ENCODE results near the gene MCCC1.
"Not testable (repeated sequence)": the region's sequence is repeated elsewhere in the genome, so short reads cannot be mapped to it uniquely, and the experiment has no call there.

The MCCC1 gene

GRCh38 chr3:183038757-183039156 lies 60.5 kb downstream of the MCCC1 start:
- DNase-seq = no peak

GRCh38 chr3:183038221-183038620 lies 61.1 kb downstream of the MCCC1 start:
- no peak for DNase-seq

GRCh38 chr3:183033746-183034145 lies 65.5 kb downstream of the MCCC1 start:
- no peak for DNase-seq

- no peak for DNase-seq
Observed at GRCh38 chr3:183032880-183033555, 66.3 kb downstream of the MCCC1 start.

GRCh38 chr3:183031826-183032225 lies 67.5 kb downstream of the MCCC1 start:
- no peak for DNase-seq

GRCh38 chr3:183028416-183028815 lies 70.9 kb downstream of the MCCC1 start:
- no peak for DNase-seq

GRCh38 chr3:183027276-183027675 lies 72.0 kb downstream of the MCCC1 start:
- no peak for DNase-seq

GRCh38 chr3:183022936-183023516 lies 76.3 kb downstream of the MCCC1 start:
- DNase-seq = no peak

- DNase-seq = no peak
Observed at GRCh38 chr3:183018421-183019192, 80.7 kb downstream of the MCCC1 start.

- DNase-seq = no peak
Observed at GRCh38 chr3:183015185-183015584, 84.1 kb downstream of the MCCC1 start.

GRCh38 chr3:183013856-183014255 lies 85.4 kb downstream of the MCCC1 start:
- no peak for DNase-seq

GRCh38 chr3:183013074-183013473 lies 86.2 kb downstream of the MCCC1 start:
- no peak for DNase-seq

GRCh38 chr3:183008800-183009199 lies 90.5 kb downstream of the MCCC1 start:
- no peak for DNase-seq

- no peak for DNase-seq
Observed at GRCh38 chr3:183008303-183008702, 91.0 kb downstream of the MCCC1 start.

- no peak for DNase-seq
Observed at GRCh38 chr3:183006396-183007002, 92.8 kb downstream of the MCCC1 start.

- DNase-seq = no peak
Observed at GRCh38 chr3:182999767-183000166, 99.5 kb downstream of the MCCC1 start.

GRCh38 chr3:182993486-182994201 lies 105.7 kb downstream of the MCCC1 start:
- not testable (repeated sequence) for DNase-seq

- no peak for DNase-seq
Observed at GRCh38 chr3:182989566-182989965, 109.7 kb downstream of the MCCC1 start.

GRCh38 chr3:182986021-182986420 lies 113.3 kb downstream of the MCCC1 start:
- DNase-seq = no peak

- DNase-seq = no peak
Observed at GRCh38 chr3:182983876-182984275, 115.4 kb downstream of the MCCC1 start.

GRCh38 chr3:182981038-182981380 lies 118.3 kb downstream of the MCCC1 start:
- no peak for DNase-seq

- peak; percentile 93 for DNase-seq
Observed at GRCh38 chr3:182980204-182981037, 118.9 kb downstream of the MCCC1 start, which contains the start of gene DCUN1D1. Gene DCUN1D1, minus strand, starts transcription at chr3:182980538. Its CDS starts 49 bp downstream, at chr3:182980489.

All from right forelimb (tissue), 1 donor.